HG03457 (cell line): ENCODE data around the gene ANKS1B.
"Not testable (repeated sequence)": the region's sequence is repeated elsewhere in the genome, so short reads cannot be mapped to it uniquely, and the experiment has no call there.

Experiments
- ATAC-seq: cut with Tn5 transposase; IDR thresholded peaks from one replicate; pipeline ENCODE4 v1.9.1; 2021; ENCODE audit warnings: moderate number of reproducible peaks; ENCODE audit not compliant: unreplicated experiment

The ANKS1B gene

DNA sequence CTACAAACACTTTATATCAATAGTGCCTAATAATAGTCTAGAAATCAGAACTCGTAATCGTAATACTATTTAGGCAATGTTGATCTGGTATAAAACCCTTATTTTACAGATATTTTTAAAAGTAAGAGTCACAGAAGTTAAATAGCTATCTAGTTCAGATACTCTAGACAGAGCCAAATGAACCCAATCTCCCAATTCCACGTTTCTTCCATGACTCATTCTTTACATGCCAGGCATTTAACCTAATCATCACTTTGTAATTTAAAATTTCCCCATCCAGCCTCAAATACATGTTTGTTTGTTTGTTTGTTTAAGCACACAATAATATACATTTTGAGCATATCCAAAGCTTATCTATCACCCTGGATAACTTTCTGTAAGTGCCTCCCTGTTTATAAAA lies 373.6 kb downstream of the ANKS1B start:
- no peak for ATAC-seq

DNA sequence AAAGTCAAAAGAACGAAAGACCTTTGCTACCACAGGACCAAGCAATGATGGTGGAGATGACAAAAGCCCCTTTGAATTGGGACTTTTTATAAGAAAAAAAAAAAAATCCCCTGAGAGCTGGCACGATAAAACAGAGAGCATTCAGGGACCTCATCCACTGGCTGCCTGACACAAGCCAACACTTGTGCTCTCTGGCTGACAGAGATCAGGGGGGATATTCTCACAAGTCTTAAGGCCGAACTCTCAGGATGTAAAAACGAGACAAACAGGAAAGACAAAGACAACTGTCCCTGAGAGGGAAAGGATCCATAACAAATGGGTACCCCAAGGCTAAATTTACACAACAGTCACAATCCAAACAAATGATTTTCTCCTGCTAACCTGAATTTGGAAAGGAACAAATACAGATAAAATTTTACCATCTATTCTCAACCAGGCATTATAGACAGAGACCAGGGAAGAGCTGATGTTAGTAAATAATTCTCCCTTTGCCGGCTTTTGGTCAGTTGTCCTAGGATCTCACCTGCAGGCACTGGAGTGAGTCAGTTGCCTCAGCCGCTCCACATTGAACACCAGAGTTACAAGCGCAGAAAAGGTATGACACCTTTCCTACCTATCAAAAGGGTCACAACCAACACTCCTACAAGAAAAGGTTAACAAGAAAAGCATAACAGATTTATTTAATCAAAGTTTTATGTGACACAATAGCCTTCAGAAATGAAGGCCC lies 375.1 kb downstream of the ANKS1B start:
- no peak for ATAC-seq

DNA sequence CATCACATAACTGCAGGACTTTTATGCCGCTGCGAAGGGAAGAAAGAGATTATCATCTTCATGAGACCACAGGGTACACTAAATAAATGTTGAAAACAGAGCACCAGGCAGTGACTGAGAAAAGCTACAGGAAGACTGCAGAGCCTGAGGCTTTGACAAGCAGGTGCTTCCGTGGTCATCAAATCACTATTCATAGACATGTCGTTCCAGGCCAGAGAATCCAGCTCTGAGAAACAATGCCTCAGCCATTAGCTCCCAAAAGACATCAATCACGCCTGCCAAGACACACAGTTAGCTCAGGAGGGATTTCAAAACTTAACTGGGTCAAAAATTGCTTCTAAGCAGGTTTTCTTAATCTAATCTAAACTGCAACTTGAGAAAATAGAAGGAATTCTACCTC lies 384.3 kb downstream of the ANKS1B start:
- ATAC-seq = peak; percentile 86

DNA sequence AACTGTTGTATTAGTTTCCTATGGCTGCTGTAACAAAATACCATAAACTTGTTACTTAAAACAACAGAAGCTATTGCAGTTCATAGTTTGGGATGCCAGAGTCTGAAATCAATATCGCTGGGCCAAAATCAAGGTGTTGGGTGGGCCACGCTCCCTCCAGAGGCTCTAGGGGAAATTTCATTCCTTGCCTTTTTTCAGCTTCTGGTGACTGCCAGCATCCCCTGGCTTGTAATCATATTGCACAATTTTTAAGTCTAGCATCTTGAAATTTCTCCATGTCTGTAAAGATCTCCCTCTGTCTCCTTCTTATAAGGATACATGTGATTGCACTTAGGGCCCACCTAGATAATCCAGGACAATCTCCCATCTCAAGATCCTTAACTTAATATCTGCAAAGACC lies 386.0 kb downstream of the ANKS1B start:
- no peak for ATAC-seq

DNA sequence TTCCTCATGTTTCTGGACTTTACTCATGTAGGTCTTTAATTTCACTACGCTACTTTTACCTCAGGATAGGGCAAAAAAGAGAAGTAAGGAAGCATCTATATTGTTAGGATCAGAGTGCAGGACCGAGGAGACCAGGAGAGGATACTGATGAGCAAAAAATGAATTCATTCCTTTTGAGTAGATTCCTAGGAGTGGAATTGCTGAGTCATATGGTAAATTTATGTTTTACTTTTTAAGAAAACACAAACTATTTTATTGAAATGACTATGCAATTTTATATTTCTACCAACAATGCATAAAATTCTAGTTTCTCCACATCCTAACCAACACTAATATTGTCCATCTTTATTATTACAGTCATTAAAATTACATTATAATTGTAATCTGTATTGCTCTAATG lies 388.0 kb downstream of the ANKS1B start:
- no peak for ATAC-seq

DNA sequence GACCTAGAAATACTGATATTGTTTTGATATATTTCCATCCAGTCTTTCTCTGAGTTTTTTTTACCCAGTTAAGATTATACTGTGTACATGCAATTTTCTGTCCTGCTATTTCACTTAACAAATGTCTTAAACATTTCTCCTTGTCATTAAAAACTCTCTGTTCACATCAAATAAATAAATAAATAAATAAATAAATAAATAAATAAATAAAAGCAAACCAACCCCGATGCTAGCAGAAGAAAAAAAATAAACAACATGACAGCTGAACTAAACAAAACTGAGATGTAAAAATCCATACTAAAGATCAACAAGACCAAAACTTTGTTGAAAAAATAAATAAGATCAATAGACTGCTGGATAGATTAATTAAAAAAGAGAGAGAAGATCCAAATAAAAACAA lies 407.6 kb downstream of the ANKS1B start:
- ATAC-seq = not testable (repeated sequence)

DNA sequence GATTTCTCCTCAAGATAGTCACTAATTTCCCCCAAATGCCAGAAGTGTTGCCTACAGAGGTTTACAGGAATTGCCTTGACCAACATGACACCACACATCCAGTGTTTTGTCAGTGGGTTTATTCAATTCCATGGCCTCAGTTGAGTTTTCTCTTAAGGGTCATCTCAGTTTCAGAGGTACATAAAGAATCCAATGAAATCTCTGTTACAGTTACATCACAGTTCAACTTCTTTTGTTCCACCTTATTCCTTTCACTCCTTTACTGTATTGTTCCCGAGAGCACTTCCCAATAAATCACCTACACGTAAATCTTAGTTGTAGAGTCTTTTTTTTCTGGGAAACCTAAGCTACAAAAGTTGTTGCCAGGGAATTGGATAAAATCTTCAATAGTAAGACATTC lies 410.8 kb downstream of the ANKS1B start:
- no peak for ATAC-seq

DNA sequence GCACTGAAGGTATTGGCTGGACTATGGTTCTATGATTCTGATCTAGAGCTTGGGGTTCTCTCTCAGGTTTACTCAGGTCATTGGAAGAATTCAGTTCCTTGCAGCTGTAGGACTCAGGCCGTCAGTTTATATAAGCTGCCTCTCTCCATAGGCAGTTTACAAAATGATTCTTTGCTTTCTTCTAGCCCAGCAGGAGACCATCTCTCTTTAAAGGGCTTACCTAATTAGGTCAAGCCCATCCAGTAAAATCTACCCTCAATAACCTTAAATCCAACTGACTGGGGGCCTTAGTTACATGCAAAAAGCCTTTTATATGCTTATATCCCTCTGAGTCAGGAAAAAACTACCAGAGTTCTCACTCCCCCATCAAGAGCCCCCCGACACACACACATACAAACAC lies 417.7 kb downstream of the ANKS1B start:
- ATAC-seq = no peak

DNA sequence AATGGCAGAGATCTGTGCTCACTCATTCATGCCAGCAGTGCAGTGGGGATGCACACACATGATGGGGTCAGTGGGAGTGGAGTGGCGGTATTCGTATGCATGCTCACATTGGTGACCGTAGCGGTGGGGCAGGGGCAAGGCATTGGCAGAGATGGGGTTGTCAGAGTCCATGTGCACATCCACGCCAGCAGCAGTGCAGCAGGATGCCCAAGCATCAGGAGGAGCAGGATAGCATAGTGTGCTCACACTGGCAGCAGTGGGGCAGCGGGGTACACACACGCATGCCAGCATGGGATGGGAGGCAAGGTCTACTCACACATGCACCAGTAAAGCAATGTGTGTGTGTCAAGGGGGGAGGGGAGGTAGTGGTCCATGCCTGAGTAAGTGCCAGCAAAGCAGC lies 426.6 kb downstream of the ANKS1B start:
- no peak for ATAC-seq

DNA sequence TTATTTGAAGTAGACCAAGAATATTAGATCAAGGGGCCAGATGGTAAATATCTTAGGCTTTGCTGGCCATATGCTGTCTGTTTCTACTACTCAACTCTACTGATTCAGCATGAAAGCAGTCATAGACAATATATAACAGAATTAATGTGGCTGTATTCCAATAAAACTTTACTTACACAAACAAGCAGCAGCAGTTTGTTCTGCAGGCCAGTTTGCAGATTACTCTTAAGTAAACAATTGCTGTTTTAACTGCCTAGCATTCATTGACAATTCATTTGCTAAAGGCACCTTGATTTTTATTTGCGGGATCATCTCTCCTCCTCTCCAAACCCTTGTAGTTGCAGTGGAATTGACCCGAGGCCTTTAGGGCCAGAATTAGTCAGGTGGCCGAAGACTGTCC lies 431.3 kb downstream of the ANKS1B start:
- no peak for ATAC-seq

DNA sequence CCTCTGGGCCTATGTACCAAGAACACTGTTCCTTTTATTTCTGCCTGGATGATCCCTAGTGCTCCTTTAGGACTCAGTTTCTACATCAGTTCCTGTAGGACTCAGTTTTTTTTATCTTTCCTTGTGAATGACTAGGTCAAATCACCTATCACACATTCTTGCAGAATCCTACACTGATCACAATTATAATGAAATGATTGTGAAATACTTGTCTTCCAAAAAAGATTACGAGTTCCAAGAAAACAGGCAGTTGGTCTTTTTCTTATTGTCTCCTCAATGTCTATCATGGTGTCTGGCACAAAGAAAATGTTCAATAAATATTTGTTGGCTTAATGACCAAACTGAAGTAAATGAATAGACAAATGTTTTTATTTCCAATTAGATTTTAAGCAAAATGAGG lies 432.7 kb downstream of the ANKS1B start:
- ATAC-seq = no peak

DNA sequence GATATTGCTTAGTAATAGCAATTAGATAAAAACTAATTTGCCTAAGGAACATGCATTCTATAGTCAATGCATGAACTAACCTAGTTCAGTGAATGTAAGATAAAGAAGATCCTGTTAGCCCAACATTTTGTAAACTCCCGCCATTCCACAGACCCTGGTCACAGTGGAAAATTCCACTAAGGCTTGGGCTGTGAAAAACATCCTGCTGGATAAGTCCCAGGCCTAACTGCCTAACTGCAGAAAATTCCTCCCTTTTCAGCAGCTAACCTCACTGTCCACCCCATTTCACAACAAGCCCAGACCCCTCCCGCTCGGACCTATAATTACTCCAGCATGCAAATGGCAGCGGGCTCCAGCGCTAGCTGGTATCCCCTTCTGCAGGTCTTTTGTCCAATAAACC lies 435.1 kb downstream of the ANKS1B start:
- ATAC-seq = no peak

DNA sequence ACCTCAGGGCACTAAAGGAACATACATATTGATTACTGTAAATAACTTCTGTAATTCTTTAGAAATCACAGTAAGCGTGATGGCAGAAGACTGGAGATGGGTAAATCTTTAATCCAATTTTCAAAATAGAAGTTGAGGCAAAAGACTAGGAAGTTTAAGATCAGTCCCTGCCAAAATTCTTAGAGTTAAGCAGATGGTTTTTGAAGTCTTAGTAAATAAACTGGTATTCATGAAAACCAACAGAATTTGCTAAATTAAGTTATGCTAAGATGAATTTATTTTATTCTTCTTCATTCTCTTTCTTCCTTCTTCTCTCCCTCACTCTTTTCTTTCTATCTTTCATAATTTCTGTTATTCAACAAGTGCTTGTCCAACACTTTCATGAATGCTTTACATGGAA lies 435.5 kb downstream of the ANKS1B start:
- ATAC-seq = no peak

DNA sequence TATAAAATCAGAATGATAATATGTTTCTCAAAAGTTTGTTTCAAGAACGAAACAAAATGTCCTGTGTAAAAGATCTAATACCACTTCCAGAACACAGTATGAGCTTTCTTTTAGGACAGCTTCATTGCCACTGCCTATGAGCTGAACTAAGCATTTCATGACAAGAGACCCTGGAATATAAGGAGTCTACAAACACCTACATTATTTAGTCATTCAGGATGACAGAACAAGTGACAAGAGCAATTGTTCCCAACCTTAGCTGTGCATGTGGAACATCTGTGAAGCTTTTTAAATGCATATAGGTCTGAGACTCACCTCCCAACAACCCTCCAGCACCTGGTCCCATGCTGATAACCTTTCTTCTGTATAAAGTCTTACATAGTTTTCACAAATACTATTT lies 440.3 kb downstream of the ANKS1B start:
- ATAC-seq = no peak

DNA sequence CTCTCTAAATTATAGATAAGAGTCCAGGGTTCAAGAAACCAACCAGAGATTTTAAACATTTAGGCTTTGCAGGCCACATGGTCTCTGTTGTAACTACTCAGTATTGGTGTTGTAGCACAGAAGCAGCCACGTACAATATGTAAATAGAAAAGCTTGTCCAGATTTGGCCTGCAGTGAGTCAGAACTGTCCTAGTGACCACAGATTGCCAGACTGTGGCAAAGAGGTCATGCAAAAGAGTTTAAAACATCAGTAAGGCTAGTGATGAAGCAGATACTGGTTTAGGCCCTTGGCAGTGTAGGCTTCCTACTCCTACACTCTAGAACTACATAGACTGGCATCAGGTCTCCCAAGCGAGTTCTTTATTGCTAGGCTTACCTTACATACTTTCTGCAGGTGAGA lies 454.8 kb downstream of the ANKS1B start:
- ATAC-seq = peak; percentile 99

DNA sequence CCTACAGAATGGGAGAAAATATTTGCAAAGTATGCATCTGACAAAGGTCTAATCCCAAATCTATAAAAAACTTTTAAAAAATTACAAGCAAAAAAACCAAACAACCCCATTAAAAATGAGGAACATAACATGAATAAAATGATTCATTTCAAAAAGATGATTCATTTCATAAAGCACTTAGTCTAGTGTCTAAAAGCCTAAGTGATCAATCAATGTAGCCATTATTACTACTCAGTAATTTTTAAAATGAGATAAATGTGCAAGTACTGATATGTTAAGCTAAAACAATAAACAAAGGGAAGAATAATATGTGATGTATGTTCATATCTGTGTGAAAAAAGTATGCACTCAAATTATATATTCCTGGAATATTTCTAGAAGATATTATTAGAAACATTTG lies 456.3 kb downstream of the ANKS1B start:
- no peak for ATAC-seq

DNA sequence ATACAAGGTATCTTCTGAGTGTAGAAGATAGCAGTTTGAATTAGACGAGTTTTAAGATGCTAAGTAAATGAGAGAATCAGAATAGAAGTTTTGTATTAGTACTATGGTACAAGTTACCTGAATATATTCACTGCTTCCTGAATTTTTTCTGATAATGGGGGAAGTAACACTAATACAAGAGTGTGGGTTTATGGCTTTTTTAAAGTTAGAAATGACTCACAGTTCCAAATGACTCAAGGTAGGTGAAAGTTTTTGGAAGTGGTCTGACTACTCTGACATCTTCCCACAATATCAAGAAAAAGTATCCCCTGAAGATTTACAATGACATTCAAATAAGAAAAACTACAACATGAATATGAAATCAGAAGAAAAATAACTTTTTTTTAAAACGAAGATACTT lies 460.9 kb downstream of the ANKS1B start:
- ATAC-seq = no peak

DNA sequence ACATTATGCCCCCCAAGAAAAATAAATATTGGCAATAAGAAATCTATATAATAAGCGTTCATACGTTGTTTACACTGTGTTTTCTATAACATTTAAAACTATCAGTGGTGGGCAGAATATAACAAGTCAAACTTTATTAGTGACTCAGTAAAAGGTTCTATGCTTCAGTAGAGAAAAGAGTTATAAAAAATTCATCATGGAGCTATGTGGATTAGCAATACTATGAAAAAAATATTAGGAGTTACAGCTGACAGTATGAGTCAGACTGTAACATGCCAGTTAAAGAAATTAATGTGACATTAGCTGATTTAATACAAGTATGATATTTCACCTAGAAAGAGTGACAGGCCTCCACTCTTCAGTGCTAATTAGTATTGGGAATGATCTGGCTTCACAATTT lies 462.3 kb downstream of the ANKS1B start:
- ATAC-seq = no peak

DNA sequence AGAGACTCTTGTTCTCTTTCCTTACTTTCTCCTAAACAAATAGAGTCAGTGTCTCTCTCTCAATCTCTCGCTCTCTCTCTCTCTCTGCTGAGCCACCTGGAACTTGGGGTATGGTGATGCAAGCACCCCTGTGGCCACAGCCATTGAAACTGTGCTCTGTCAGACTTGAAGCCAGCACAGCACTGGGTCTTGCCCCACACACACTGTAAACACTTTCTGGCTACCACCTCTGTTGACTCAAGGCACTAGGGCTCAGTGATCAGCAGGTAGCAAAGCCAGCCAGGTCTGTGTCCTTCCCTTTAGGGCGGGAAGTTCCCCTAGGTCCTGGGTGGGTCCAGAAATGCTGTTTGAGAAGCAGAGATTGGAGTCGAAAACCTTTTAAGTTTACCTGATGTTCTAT lies 463.1 kb downstream of the ANKS1B start:
- no peak for ATAC-seq

DNA sequence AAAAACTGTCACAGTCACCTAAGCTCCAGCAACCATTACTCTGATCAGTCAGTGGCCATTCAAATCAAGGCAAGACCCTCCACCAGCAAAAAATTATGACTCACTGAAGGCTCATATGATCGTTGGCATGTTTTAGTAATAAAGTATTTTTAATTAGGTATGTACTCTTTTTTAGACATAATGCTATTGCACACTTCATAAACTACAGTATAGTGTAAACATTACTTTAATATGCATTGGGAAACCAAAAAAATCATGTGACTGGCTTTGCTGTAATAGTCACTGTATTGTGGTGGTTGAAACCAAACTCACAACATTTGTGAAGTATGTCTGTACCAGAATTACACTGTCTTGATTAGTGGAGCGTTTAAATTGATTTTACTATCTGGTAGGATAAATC lies 471.7 kb downstream of the ANKS1B start:
- no peak for ATAC-seq

DNA sequence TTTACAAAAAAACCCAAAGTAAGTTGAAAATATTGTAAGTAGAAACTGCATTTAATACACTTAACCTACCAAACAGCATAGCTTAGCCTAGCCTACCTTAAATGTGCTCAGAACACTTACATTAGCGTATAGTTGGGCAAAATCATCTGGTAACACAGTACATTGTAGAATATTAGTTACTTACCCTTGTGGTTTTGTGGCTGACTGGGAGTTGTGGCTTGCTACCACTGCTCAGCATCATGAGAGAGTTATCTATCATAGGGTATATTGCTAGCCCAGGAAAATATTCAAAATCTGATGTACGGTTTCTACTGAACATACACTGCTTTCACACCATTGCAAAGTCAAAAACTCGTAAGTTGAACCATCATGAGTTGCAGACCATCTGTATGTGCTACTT lies 478.9 kb downstream of the ANKS1B start:
- ATAC-seq = no peak

DNA sequence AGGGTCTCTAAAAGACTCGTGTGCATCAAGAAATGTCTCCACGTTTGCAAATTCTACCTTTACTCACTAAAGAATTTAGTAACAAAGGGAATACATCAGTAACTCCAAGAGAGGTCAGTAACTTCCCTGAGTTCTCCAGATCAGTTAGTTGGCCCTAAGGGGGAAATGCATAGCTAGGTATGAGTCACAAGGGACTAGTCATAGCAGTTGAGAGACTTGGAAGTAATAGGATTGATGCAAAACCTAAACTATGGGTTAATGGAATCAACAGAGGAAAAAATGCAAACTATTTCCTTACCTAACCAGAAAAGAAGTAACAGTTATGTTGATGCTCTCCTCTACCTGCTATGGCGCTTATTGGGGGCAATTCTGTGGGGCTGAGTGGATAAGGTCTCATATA lies 486.0 kb downstream of the ANKS1B start:
- no peak for ATAC-seq

DNA sequence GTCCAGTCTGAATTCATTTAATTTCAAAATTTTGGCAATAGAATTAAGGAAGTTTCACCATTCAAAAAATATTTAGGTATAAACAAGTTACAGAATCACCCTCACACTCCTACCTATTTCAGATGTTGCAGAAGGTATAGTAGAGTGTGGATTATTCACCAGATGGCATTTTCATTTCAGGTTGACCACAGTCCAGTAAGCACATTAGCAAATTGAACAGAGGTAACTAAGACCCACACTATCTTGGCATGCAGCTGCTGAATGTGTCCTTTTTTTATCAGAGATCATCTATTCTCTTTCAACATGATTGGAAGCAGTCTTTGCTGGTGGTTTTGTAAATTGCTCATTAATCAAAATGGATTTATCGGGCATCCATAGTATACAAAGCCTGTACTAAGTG lies 488.9 kb downstream of the ANKS1B start:
- no peak for ATAC-seq
